GM18498 (cell line): ENCODE measurements around the gene ATL2.
"Not testable (repeated sequence)": the region's sequence is repeated elsewhere in the genome, so short reads cannot be mapped to it uniquely, and the experiment has no call there.

Experiments used
- ATAC-seq: cut with Tn5 transposase; IDR thresholded peaks from one replicate; pipeline ENCODE4 v1.9.1; 2021; ENCODE audit warnings: mild to moderate bottlenecking, moderate library complexity; ENCODE audit not compliant: unreplicated experiment

The ATL2 gene

GRCh38 chr2:38394041-38394440, 17.0 kb upstream of the ATL2 start:
- ATAC-seq, result no peak

GRCh38 chr2:38390947-38391346, 13.9 kb upstream of the ATL2 start:
- ATAC-seq, result no peak

GRCh38 chr2:38387887-38388286, 10.8 kb upstream of the ATL2 start:
- ATAC-seq, result no peak

GRCh38 chr2:38386821-38387220, 9.7 kb upstream of the ATL2 start:
- no peak for ATAC-seq

- ATAC-seq, result no peak
These were observed 9.3 kb upstream of the ATL2 start for GRCh38 chr2:38386377-38386776.

- ATAC-seq, result no peak
These were observed 7.3 kb upstream of the ATL2 start for GRCh38 chr2:38384338-38384737.

- not testable (repeated sequence) for ATAC-seq
These were observed 6.7 kb upstream of the ATL2 start for GRCh38 chr2:38383741-38384140.

- ATAC-seq, result no peak
These were observed 4.5 kb upstream of the ATL2 start for GRCh38 chr2:38381381-38382143.

GRCh38 chr2:38380397-38381130, 3.5 kb upstream of the ATL2 start:
- no peak for ATAC-seq

GRCh38 chr2:38376346-38377049, 575 bp downstream of the ATL2 start:
- peak; percentile 79 for ATAC-seq

GRCh38 chr2:38375696-38376345, 1.3 kb downstream of the ATL2 start:
- no peak for ATAC-seq

- no peak for ATAC-seq
These were observed 2.1 kb downstream of the ATL2 start for GRCh38 chr2:38374984-38375383.

- ATAC-seq, result no peak
These were observed 5.8 kb downstream of the ATL2 start for GRCh38 chr2:38371235-38371634.

GRCh38 chr2:38370664-38371063, 6.4 kb downstream of the ATL2 start:
- no peak for ATAC-seq

GRCh38 chr2:38362232-38362631, 14.8 kb downstream of the ATL2 start:
- no peak for ATAC-seq

GRCh38 chr2:38360177-38360576, 16.9 kb downstream of the ATL2 start:
- no peak for ATAC-seq

GRCh38 chr2:38353402-38353801, 23.7 kb downstream of the ATL2 start:
- ATAC-seq, result no peak

GRCh38 chr2:38352336-38352735, 24.7 kb downstream of the ATL2 start:
- no peak for ATAC-seq

- ATAC-seq, result no peak
These were observed 31.6 kb downstream of the ATL2 start for GRCh38 chr2:38345323-38346038.

GRCh38 chr2:38344813-38345212, 32.3 kb downstream of the ATL2 start:
- ATAC-seq, result no peak

- ATAC-seq, result no peak
These were observed 33.9 kb downstream of the ATL2 start for GRCh38 chr2:38343212-38343611.
